ENCODE measurements around the gene HBS1L. TPM values are rescaled to one million over a fixed set of nuclear protein-coding genes. Genes with fewer than 3 reads are reported as not detected.

The HBS1L gene
- total and polyA plus RNA-seq, 9 of the 15 experiments (the other 6 are each of a cell fraction or from before 2014, with no cell fraction given) = 101 to 199 (median 145) TPM

DNA sequence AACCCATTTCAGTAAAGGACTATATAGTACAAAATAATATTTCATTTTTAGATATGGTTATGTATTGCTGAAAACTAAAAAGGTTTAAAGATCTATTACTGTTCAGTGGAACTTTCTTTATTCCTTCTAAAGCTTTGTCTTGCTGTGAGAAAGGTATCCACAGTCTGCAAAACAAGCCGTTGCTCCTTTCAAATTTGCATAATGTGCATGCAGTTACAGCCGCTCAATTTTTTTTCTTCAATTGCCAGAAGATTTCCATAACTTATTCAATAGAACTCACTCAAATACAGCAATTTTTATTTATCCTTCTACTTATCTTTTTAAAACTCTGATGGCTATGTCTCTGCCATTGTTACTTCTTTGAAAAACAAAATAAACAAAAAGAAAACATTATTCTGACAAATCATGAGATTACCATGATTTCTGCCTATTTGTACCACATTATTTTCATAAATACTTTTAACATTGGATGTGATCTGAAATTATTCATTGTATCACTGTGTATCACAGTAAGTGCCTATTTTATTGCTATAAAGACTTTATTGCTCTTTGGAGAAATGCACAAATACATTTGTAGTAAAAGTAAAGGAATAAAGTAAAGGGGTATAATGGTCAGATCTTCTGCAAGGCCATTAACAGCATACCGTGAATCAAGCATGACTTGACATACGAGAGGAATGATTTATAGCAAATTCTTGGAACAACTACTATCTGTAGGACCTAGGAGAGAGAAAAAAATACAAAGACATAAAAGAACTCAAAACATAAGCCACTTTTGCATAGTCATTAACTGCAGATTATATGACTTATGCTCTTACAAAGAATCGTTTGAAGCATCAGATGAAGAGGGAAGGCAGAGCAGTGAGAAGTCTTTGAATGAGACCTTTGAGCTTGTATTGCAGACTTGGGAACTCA is 29.6 kb upstream of the HBS1L start (continued):
- TF ChIP-seq, protein P1, sequence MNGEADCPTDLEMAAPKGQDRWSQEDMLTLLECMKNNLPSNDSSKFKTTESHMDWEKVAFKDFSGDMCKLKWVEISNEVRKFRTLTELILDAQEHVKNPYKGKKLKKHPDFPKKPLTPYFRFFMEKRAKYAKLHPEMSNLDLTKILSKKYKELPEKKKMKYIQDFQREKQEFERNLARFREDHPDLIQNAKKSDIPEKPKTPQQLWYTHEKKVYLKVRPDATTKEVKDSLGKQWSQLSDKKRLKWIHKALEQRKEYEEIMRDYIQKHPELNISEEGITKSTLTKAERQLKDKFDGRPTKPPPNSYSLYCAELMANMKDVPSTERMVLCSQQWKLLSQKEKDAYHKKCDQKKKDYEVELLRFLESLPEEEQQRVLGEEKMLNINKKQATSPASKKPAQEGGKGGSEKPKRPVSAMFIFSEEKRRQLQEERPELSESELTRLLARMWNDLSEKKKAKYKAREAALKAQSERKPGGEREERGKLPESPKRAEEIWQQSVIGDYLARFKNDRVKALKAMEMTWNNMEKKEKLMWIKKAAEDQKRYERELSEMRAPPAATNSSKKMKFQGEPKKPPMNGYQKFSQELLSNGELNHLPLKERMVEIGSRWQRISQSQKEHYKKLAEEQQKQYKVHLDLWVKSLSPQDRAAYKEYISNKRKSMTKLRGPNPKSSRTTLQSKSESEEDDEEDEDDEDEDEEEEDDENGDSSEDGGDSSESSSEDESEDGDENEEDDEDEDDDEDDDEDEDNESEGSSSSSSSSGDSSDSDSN (IDR thresholded peaks at IDR 0.05; ENCODE audit: borderline replicate concordance in 1 of 2, low read depth in 2 of 2, low read length in 2 of 2) = no peak
- TF ChIP-seq, protein P2, sequence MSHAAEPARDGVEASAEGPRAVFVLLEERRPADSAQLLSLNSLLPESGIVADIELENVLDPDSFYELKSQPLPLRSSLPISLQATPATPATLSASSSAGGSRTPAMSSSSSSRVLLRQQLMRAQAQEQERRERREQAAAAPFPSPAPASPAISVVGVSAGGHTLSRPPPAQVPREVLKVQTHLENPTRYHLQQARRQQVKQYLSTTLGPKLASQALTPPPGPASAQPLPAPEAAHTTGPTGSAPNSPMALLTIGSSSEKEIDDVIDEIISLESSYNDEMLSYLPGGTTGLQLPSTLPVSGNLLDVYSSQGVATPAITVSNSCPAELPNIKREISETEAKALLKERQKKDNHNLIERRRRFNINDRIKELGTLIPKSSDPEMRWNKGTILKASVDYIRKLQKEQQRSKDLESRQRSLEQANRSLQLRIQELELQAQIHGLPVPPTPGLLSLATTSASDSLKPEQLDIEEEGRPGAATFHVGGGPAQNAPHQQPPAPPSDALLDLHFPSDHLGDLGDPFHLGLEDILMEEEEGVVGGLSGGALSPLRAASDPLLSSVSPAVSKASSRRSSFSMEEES (CRISPR knock-in tag; IDR thresholded peaks at IDR 0.05) = no peak
- TF ChIP-seq, protein P3, sequence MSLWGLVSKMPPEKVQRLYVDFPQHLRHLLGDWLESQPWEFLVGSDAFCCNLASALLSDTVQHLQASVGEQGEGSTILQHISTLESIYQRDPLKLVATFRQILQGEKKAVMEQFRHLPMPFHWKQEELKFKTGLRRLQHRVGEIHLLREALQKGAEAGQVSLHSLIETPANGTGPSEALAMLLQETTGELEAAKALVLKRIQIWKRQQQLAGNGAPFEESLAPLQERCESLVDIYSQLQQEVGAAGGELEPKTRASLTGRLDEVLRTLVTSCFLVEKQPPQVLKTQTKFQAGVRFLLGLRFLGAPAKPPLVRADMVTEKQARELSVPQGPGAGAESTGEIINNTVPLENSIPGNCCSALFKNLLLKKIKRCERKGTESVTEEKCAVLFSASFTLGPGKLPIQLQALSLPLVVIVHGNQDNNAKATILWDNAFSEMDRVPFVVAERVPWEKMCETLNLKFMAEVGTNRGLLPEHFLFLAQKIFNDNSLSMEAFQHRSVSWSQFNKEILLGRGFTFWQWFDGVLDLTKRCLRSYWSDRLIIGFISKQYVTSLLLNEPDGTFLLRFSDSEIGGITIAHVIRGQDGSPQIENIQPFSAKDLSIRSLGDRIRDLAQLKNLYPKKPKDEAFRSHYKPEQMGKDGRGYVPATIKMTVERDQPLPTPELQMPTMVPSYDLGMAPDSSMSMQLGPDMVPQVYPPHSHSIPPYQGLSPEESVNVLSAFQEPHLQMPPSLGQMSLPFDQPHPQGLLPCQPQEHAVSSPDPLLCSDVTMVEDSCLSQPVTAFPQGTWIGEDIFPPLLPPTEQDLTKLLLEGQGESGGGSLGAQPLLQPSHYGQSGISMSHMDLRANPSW (CRISPR knock-in tag; IDR thresholded peaks at IDR 0.05) = no peak
- TF ChIP-seq, protein P4, sequence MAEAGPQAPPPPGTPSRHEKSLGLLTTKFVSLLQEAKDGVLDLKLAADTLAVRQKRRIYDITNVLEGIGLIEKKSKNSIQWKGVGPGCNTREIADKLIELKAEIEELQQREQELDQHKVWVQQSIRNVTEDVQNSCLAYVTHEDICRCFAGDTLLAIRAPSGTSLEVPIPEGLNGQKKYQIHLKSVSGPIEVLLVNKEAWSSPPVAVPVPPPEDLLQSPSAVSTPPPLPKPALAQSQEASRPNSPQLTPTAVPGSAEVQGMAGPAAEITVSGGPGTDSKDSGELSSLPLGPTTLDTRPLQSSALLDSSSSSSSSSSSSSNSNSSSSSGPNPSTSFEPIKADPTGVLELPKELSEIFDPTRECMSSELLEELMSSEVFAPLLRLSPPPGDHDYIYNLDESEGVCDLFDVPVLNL (CRISPR knock-in tag; IDR thresholded peaks at IDR 0.05; ENCODE audit: low read depth) = no peak
- TF ChIP-seq LEF1 (IDR thresholded peaks at IDR 0.05) (peak; percentile 97), EHMT2 (IDR thresholded peaks at IDR 0.05) (peak; percentile 73; the same call in 1 of the 2 replicates), HDAC3 (IDR thresholded peaks at IDR 0.05; ENCODE audit: borderline replicate concordance, partially characterized antibody) (peak; percentile 77), MYBL2 (IDR thresholded peaks at IDR 0.05; ENCODE audit: low read depth) (peak; percentile 82), MYBL2 (CRISPR knock-in tag; IDR thresholded peaks at IDR 0.05; ENCODE audit: borderline replicate concordance) (no peak), ZNF408 (CRISPR knock-in tag; IDR thresholded peaks at IDR 0.05; ENCODE audit: low read depth) (no peak), TRIM28 (IDR thresholded peaks at IDR 0.05) (peak; percentile 75; the same call in 1 of the 2 replicates), CC2D1A (IDR thresholded peaks at IDR 0.05) (peak; percentile 90)
- TF ChIP-seq, protein P5, sequence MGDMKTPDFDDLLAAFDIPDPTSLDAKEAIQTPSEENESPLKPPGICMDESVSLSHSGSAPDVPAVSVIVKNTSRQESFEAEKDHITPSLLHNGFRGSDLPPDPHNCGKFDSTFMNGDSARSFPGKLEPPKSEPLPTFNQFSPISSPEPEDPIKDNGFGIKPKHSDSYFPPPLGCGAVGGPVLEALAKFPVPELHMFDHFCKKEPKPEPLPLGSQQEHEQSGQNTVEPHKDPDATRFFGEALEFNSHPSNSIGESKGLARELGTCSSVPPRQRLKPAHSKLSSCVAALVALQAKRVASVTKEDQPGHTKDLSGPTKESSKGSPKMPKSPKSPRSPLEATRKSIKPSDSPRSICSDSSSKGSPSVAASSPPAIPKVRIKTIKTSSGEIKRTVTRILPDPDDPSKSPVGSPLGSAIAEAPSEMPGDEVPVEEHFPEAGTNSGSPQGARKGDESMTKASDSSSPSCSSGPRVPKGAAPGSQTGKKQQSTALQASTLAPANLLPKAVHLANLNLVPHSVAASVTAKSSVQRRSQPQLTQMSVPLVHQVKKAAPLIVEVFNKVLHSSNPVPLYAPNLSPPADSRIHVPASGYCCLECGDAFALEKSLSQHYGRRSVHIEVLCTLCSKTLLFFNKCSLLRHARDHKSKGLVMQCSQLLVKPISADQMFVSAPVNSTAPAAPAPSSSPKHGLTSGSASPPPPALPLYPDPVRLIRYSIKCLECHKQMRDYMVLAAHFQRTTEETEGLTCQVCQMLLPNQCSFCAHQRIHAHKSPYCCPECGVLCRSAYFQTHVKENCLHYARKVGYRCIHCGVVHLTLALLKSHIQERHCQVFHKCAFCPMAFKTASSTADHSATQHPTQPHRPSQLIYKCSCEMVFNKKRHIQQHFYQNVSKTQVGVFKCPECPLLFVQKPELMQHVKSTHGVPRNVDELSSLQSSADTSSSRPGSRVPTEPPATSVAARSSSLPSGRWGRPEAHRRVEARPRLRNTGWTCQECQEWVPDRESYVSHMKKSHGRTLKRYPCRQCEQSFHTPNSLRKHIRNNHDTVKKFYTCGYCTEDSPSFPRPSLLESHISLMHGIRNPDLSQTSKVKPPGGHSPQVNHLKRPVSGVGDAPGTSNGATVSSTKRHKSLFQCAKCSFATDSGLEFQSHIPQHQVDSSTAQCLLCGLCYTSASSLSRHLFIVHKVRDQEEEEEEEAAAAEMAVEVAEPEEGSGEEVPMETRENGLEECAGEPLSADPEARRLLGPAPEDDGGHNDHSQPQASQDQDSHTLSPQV (IDR thresholded peaks at IDR 0.05) = peak; percentile 78
